Sigmoid colon (tissue), 7 donors: ENCODE measurements around the gene PSORS1C1. TPM values are rescaled to one million over a fixed set of nuclear protein-coding genes. Genes with fewer than 3 reads are reported as not detected.

Experiments
- DNase-seq: peaks from one replicate; pipeline ENCODE4 v3.0.0-alpha.2; 2019
- H3K27ac ChIP-seq, 4 donors: fragments of 200-600 bp; sonication (generic); one replicate each; pipeline ENCODE4 v1.5.1; 2016 to 2019; ENCODE audit warnings: mild to moderate bottlenecking in 1 of 4
- H3K27me3 ChIP-seq, 3 donors: fragments of 200-600 bp; sonication (generic); one replicate each; pipeline ENCODE4 v1.5.1; 2019; ENCODE audit warnings: mild to moderate bottlenecking in 1 of 3
- H3K36me3 ChIP-seq, 4 donors: fragments of 200-600 bp; sonication (generic); one replicate each; pipeline ENCODE4 v1.5.1; 2016 to 2019
- H3K4me1 ChIP-seq, 4 donors: fragments of 200-600 bp; sonication (generic); one replicate each; pipeline ENCODE4 v1.5.1; 2017 to 2019
- H3K4me3 ChIP-seq, 4 donors: fragments of 200-600 bp; sonication (generic); one replicate each; pipeline ENCODE4 v1.5.1; 2017 to 2019; ENCODE audit warnings: mild to moderate bottlenecking in 2 of 4, moderate library complexity in 1 of 4
- H3K9me3 ChIP-seq, 4 donors: fragments of 200-600 bp in 3 of 4; sonication (generic) in 3 of 4; one replicate each; pipeline versions ENCODE4 v1.5.1 to v1.6.1; 2013 to 2019
- CTCF ChIP-seq, 4 experiments: fragments of 450-650 bp in 3 of 4; fragments of 200-600 bp in 1 of 4; IDR thresholded peaks; one replicate each; pipeline ENCODE4 v1.5.1; 2016 to 2019; ENCODE audit warnings: antibody characterized with exemption in 4 of 4, mild to moderate bottlenecking in 3 of 4, moderate library complexity in 2 of 4
- EP300 ChIP-seq, 4 donors: sonication (generic); formaldehyde crosslinking; IDR thresholded peaks; one replicate each; pipeline ENCODE4 v1.6.1; 2017; ENCODE audit warnings: antibody characterized with exemption in 4 of 4
- POLR2A ChIP-seq, 2 donors: fragments of 450-650 bp; IDR thresholded peaks; one replicate each; pipeline ENCODE4 v1.6.1; 2016; ENCODE audit warnings: antibody characterized with exemption in 2 of 2, mild to moderate bottlenecking in 2 of 2, moderate library complexity in 2 of 2
- POLR2AphosphoS5 ChIP-seq, 4 donors: sonication (generic); formaldehyde crosslinking; IDR thresholded peaks; one replicate each; pipeline ENCODE4 v1.6.1; 2017; ENCODE audit warnings: antibody characterized with exemption in 4 of 4
- WGBS, 2 donors: extraction: QIAGEN DNeasy Blood & Tissue Kit; methylation state at CpG; one replicate each; pipeline ENCODE4 v1.1.7; 2013; 5-methylcytosine and 5-hydroxymethylcytosine counted together
- intact Hi-C: fragments of 100-400 bp; cut with DNase I; formaldehyde crosslinking; loops from one replicate; pipeline ENCODE4 v1.15.1; 2023
- polyA plus RNA-seq, 3 donors: library from polyadenylated mRNA; stranded (reverse); fragments of 200-250 nt; gene quantifications; one replicate each; pipeline ENCODE4 v1.2.3, GENCODE V29; 2013
- total RNA-seq, 4 donors: library from RNA; depleted of rRNA; stranded (reverse); fragments of >200 nt; gene quantifications; one replicate each; pipeline ENCODE4 v1.1.0, GENCODE V29; 2016
- donor health status: healthy with polysubstance abuse.
- donor health status: Bipolar disorder and iron deficiency.
- donor health status: healthy.

PSORS1C1 gene
- total and polyA plus RNA-seq, 7 donors: 0.49 to 33.3 (median 2.7) TPM

- DNase-seq: no peak
- intact Hi-C loops: no loop called here
- Histone ChIP-seq H3K27me3 (no peaks in the 10 kb centered on the region), H3K36me3 (no peaks in the 10 kb centered on the region), H3K9me3 (no peaks in the 10 kb centered on the region), H3K4me1 (peaks cover 0 to 7% (median 0%) of the 10 kb centered on the region in 4 donors), H3K4me3 (no peak overlapping the region), H3K27ac (no peak overlapping the region)
- WGBS, 2 donors: 89% methylated on average over 5 of the region's 5 CpGs
- TF ChIP-seq CTCF (IDR thresholded peaks at IDR 0.05) (no peak), POLR2A (IDR thresholded peaks at IDR 0.05) (no peak), EP300 (IDR thresholded peaks at IDR 0.05) (no peak), POLR2AphosphoS5 (IDR thresholded peaks at IDR 0.05) (no peak)
Observed at GRCh38 chr6:31174378-31174777, 59.8 kb downstream of the PSORS1C1 start.

GRCh38 chr6:31175971-31176370 lies 61.4 kb downstream of the PSORS1C1 start:
- no peak overlapping the region for H3K27ac ChIP-seq
- 83% methylated on average over 3 of the region's 3 CpGs for WGBS, 2 donors
- no peaks in the 10 kb centered on the region for H3K36me3 ChIP-seq
- no peak for DNase-seq
- H3K9me3 ChIP-seq: no peaks in the 10 kb centered on the region
- no peak overlapping the region for H3K4me3 ChIP-seq
- no peaks in the 10 kb centered on the region for H3K27me3 ChIP-seq
- intact Hi-C loops: no loop called here
- no peak for TF ChIP-seq POLR2A (IDR thresholded peaks at IDR 0.05)
- no peak for TF ChIP-seq CTCF (IDR thresholded peaks at IDR 0.05)
- TF ChIP-seq EP300 (IDR thresholded peaks at IDR 0.05): no peak
- TF ChIP-seq POLR2AphosphoS5 (IDR thresholded peaks at IDR 0.05): no peak
- peaks cover 0 to 7% (median 0%) of the 10 kb centered on the region in 4 donors for H3K4me1 ChIP-seq

- DNase-seq: no peak
- Histone ChIP-seq H3K4me3 (no peak overlapping the region), H3K27ac (no peak overlapping the region), H3K9me3 (no peaks in the 10 kb centered on the region), H3K27me3 (no peaks in the 10 kb centered on the region), H3K4me1 (peaks cover 0 to 7% (median 0%) of the 10 kb centered on the region in 4 donors), H3K36me3 (no peaks in the 10 kb centered on the region)
- TF ChIP-seq POLR2A (IDR thresholded peaks at IDR 0.05) (no peak), POLR2AphosphoS5 (IDR thresholded peaks at IDR 0.05) (no peak), EP300 (IDR thresholded peaks at IDR 0.05) (no peak), CTCF (IDR thresholded peaks at IDR 0.05) (no peak)
- intact Hi-C loops: no loop called here
- WGBS, 2 donors: 31 to 45% methylated on average over 8 of the region's 8 CpGs
Observed at GRCh38 chr6:31178143-31179041, 63.8 kb downstream of the PSORS1C1 start.

GRCh38 chr6:31179042-31179386 lies 64.4 kb downstream of the PSORS1C1 start:
- no peak for DNase-seq
- Histone ChIP-seq H3K4me3 (no peak overlapping the region), H3K9me3 (no peaks in the 10 kb centered on the region), H3K27ac (no peak overlapping the region), H3K4me1 (peaks cover 0 to 7% (median 0%) of the 10 kb centered on the region in 4 donors), H3K27me3 (no peaks in the 10 kb centered on the region), H3K36me3 (no peaks in the 10 kb centered on the region)
- WGBS, 2 donors: 31 to 71% methylated on average over 4 of the region's 4 CpGs
- no peak for TF ChIP-seq EP300 (IDR thresholded peaks at IDR 0.05)
- TF ChIP-seq CTCF (IDR thresholded peaks at IDR 0.05): no peak
- TF ChIP-seq POLR2A (IDR thresholded peaks at IDR 0.05): no peak
- TF ChIP-seq POLR2AphosphoS5 (IDR thresholded peaks at IDR 0.05): no peak
- intact Hi-C loops: no loop called here
